ENCODE data around the gene GOLGA2.

Gene GOLGA2

DNA sequence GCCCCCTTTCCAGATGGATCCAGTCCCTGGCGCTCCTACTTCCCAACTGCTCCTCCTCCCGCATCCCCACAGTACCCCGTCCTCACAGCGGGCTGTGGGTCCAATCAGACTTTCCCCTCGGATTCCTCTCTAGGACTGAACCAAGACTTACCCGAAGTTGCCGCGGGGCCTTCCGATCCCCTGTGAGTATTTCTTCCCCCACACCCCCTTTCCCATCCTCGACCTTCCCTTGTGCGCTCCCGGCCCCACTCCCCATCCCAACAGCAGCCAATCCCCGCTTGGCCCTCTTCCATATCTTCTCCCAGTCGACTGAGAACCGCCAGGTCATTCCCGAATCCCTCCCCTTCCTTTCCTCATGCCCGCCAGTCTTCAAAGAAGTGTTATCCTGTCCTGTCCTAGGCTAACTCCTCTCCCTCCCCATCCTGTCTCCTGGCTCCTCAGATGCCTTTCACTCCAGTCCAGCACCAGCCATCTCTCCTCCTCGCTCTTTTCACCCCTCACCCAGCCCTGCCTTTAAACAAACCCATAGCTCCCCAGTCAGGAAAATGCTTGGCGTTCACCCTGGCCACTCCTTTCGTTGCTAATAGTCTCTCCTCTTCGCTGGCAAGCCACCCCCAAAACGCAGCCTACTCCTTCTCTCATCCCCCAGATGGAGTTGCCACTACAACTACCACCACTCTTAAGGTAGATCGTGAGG lies 915 bp upstream of the GOLGA2 start:
- TF ChIP-seq CTCF (conservative IDR thresholded peaks at IDR 0.05; ENCODE audit: low read depth, low read length) = no peak
- no peak for DNase-seq (ENCODE audit: low read depth)
- H3K4me3 ChIP-seq (ENCODE audit: low read length) = peak overlapping the region; percentile 90

DNA sequence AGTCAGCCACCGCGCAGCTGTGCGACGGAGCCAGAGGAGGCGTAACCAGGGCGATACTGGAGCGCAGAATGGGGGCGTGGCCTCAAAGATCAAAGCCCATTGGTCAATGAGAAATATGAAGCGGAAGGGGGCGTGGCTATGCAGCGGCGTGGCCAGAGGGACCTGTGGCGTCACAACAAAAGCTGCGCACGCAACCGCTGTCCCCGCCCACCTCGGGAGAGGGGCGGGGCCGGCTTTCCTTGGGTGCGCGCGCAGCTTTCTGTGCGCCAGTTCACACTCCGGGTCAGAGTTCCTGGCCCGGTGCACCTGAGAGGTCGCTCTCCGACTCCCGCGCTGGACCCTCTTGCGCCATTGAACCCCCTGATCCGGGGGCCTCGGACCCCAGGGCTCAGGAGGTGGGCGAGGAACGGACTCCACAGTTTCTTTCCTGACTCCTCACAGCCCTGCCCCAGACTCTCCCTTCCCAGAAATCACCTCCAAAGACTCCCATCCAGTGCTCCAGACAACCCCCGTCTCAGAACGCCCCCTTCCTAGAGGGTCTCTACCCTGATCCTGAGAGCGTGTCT lies 284 bp upstream of the GOLGA2 start, which contains the start of gene SWI5:
TSS of gene SWI5 (plus strand) at position 269 of the 566 bp plus-strand sequence.
- peak; percentile 92 for DNase-seq (ENCODE audit: low read depth)
- H3K4me3 ChIP-seq (ENCODE audit: low read length) = peak within 1 kb of the TSS; percentile 94
- TF ChIP-seq CTCF (conservative IDR thresholded peaks at IDR 0.05; ENCODE audit: low read depth, low read length) = no peak

DNA sequence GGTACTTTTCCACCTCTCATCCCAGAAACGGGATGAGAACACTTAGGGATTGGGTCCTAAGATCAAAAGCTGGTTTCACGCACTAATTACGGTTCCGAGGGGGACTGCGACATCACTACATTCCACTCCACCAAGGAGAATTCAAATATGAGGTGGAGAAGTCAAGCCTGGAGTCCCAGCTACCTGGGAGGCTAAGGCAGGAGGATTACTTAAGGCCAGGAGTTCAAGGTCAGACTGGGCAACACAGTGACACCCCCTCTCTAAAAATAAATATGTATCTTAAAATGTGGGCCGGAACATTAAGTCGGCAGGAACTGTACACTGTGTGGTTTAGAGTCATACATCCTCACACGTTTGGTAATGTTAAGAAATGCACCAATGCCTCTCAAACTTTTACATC lies 1.6 kb downstream of the GOLGA2 start:
- no peak for DNase-seq (ENCODE audit: low read depth)
- no peak overlapping the region for H3K4me3 ChIP-seq (ENCODE audit: low read length)
- TF ChIP-seq CTCF (conservative IDR thresholded peaks at IDR 0.05; ENCODE audit: low read depth, low read length) = no peak

DNA sequence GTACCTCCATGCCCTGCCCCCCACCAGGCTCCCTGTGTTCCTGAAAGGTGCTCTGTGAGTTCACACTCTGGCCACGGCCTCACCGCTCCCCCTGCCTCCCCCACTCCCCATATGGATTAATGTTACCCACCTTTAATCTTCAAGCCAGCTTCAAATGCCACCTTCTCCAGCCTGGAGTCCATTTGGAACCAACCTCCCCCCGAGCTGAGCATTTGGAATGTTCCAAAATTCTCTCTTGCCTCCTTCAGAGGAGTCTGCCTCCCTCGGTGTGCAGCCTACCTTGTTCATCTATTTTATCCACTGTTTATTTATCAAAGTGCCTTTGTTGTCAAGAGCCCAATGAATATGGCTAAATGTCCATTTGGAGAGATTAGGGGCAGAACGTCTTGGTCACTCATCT lies 4.3 kb downstream of the GOLGA2 start:
- no peak for DNase-seq (ENCODE audit: low read depth)
- no peak for TF ChIP-seq CTCF (conservative IDR thresholded peaks at IDR 0.05; ENCODE audit: low read depth, low read length)
- no peak overlapping the region for H3K4me3 ChIP-seq (ENCODE audit: low read length)

- no peak overlapping the region for H3K4me3 ChIP-seq (ENCODE audit: low read length)
- DNase-seq (ENCODE audit: low read depth) = no peak
Observed at GRCh38 chr9:128271112-128271511, 4.7 kb downstream of the GOLGA2 start.

DNA sequence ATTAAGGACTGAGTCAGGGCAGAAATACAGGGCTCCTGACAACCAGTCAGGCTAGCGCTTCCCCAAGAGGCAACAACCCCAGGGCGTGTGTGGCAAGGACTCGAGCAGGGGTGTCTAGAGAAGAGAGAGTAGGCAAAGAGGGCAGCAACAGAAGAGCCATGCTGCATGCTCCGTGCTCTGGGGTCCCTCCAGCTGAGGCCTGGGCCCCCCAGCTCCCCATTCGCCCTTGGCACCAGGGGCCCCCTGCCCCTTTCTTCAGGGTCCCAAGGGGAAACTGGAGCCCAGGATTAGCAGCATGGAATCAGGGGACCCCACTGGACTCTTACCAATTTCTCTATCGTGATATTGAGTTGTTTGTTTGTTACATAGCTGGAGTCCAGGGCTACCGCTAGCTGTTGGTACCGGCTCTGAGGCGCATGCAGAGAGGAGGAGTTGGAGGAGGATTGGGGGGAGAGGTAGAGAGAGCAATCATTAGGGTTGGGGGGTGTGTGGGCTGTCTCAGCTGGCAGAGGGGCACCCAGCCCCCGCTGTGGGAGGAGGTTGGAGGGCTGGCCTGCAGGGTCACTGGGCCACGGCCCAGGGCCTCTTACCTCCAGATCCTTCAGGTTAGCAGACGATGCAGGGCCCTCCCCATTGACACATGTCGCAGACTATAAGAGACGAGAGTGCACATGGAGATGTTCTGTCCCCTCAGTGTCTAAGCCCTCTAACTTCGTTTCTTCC lies 8.8 kb downstream of the GOLGA2 start:
- DNase-seq (ENCODE audit: low read depth) = no peak
- H3K4me3 ChIP-seq (ENCODE audit: low read length) = no peak overlapping the region
- no peak for TF ChIP-seq CTCF (conservative IDR thresholded peaks at IDR 0.05; ENCODE audit: low read depth, low read length)

More at GRCh38 chr9:128271112-128271511, 4.7 kb downstream of the GOLGA2 start:
- no peak for TF ChIP-seq CTCF (conservative IDR thresholded peaks at IDR 0.05; ENCODE audit: low read depth, low read length)
